Fibroblast of peridontal ligament (primary cell): Measurements from ENCODE around the gene NEK5.
"Not testable (repeated sequence)": the region's sequence is repeated elsewhere in the genome, so short reads cannot be mapped to it uniquely, and the experiment has no call there.

Experiments used
- DNase-seq: peaks from one replicate; pipeline ENCODE4 v3.0.0-alpha.2; 2010; ENCODE audit errors: extremely low read depth

NEK5 gene

GRCh38 chr13:52137489-52137888, 8.6 kb upstream of the NEK5 start:
- no peak for DNase-seq

DNA sequence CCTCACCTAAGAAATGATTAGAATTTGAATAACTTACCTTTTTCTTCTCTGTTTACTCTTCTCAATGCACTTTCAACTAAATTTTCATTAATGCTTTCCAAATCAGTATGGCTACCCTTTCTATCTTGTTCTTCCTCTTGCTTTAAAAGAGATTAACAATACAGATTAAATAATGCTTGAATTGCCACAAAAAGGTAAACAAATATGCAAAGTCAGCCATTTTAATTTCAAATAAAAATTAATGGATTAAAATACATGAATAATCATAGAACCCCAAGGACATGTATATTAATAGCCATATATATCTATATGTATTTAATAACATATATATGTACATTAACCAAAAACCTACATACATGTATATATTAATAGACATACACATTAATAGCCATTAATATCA, 7.9 kb upstream of the NEK5 start:
- DNase-seq, result no peak

DNA sequence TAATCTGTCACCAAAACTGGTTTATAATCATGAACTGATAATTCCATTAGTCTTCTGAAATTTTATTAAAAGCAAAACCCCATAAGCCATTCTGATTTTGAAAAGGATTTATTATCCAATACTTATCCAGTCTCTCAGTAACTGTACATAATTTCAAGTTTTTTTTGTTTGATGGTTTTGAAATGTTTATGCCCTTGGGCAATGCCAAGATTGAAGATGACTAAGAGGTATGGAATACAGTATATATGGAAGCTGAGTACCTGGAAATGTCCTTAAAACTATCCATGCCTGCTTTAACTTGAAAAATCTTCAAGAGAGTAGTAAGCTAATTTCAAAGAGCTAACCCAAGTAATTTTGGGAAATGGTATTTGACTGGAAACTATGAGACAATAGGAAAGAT, 1.8 kb upstream of the NEK5 start:
- DNase-seq, result no peak

GRCh38 chr13:52127783-52128702, 830 bp downstream of the NEK5 start:
- DNase-seq, result peak; percentile 61

DNA sequence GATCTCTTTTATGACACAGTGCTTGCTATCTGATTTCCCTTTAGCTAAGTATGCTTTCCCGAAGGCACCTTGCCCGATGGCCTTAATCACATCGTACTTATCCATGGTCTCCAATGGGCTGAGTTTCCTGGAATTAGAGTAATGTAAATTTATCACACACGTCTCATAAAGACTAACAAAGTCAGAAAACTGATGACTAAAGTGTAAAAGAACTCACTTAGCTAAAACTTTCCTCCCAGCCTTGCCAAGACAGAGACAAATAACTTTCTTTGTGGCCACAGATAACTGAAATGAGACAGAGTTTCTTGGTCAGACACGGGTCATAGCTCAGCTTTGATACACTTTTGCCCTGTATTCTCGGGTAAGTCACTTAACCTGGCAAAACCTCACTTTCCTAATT, 1.5 kb downstream of the NEK5 start:
- DNase-seq, result no peak

GRCh38 chr13:52125547-52125946, 3.3 kb downstream of the NEK5 start:
- DNase-seq, result no peak

DNA sequence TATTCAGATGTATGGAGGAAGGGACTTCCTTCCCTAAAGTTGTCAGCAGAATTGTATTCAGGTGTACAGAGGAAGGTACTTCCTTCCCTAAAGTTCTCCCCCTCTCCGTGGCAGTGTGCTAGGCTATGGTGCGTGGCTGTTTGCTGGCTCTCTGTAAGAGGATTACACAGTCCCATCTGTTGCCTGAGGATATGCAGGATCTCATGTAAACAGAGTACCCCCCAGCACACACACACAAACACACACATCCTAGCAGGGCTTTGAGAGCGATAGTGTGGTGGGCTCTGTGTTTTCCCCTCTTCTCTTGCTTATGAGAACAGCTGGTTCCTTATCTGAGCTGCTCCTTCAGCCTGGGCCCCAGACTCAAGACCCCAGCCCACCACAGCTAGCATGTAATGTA, 10.3 kb downstream of the NEK5 start:
- DNase-seq, result no peak

- no peak for DNase-seq
Measured at GRCh38 chr13:52118095-52118494, 10.8 kb downstream of the NEK5 start.

GRCh38 chr13:52112591-52112990, 16.3 kb downstream of the NEK5 start:
- DNase-seq, result no peak

DNA sequence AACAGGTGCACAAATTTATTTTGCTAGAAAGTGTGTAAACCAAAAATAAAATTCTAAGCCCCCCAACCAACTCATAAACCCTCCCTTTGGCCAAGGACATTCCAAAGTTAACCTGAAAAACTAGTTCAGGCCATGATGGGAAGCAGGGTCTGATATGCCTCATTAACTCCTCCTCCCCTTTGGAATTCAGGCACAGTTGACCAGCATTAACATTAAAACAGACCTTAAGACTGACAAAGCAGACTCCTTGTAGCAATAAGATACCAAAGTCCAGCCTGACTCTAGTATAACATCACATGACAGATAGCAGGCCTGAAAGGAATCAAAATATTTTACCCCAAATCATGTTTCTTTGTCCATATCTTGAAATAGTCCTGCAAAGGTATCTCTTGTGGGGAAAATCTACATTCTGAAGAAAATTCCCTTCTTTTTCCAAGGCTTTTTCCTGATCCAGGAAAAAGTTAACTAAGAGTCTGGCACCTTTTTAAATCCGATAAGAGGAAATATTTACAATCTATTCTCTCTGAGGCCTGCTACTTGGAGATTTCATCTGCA, 19.7 kb downstream of the NEK5 start:
- DNase-seq, result no peak

- no peak for DNase-seq
Measured at GRCh38 chr13:52105841-52106240, 23.0 kb downstream of the NEK5 start.

- peak; percentile 3 for DNase-seq
Measured at GRCh38 chr13:52104624-52105023, 24.2 kb downstream of the NEK5 start.

GRCh38 chr13:52103386-52103785, 25.5 kb downstream of the NEK5 start:
- no peak for DNase-seq

DNA sequence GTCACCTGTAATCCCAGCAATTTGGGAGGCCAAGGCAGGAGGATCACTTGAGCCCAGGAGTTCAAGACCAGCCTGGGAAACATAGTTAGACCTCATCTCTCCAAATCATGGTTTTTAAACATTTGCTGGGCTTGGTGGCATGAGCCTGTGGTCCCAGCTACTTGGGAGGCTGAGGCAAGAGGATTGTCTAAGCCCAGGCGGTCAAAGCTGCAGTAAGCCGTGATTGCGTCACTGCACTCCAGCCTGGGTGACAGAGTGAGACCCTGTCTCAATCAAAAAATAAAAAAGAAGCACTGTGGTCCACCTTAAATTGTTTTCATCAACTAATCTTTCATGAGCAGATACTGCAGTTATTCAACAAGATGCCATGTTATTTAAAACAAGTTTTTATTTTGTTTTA, 26.4 kb downstream of the NEK5 start:
- not testable (repeated sequence) for DNase-seq

DNA sequence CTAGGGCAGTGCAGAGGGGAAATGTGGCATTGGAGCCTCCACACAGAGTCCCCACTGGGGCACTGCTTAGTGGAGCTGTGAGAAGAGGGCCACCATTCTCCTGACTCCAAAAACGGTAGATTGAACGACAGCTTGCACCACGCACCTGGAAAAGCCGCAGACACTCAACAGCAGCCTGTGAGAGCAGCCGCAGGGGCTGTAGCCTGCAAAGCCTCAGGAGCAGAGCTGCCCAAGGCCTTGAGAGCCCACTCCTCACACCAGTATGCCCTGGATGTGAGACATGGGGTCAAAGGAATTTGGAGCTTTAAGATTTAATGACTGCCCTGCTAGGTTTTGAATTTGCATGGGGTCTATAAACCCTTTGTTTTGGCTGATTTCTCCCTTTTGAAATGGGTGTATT, 31.7 kb downstream of the NEK5 start:
- DNase-seq, result no peak

GRCh38 chr13:52096748-52097147, 32.1 kb downstream of the NEK5 start:
- no peak for DNase-seq

DNA sequence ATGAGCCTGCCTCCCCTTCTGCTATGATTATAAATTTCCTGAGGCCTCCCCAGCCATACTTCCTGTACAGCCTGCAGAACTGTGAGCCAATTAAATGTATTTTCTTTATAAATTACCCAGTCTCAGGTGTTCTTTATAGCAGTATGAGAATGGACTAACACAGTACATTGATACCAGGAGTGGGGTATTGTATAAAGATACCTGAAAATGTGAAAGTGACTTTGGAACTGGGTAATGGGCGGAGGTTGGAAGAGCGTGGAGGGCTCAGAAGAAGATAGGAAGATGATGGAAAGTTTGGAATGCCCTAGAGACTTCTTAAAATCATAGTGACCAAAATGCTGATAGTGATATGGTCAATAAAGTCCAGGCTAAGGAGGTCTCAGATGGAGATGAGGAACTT, 32.8 kb downstream of the NEK5 start:
- no peak for DNase-seq

GRCh38 chr13:52092087-52092486, 36.8 kb downstream of the NEK5 start:
- DNase-seq, result no peak

- no peak for DNase-seq
Measured at GRCh38 chr13:52091473-52091872, 37.4 kb downstream of the NEK5 start.

GRCh38 chr13:52085421-52085820, 43.5 kb downstream of the NEK5 start:
- peak; percentile 65 for DNase-seq

GRCh38 chr13:52084981-52085380, 43.9 kb downstream of the NEK5 start:
- not testable (repeated sequence) for DNase-seq

GRCh38 chr13:52082601-52083000, 46.3 kb downstream of the NEK5 start:
- DNase-seq, result no peak

GRCh38 chr13:52079891-52080290, 49.0 kb downstream of the NEK5 start:
- DNase-seq, result not testable (repeated sequence)
